Hematopoietic multipotent progenitor cell treated with erythropoietin and hydrocortisone succinate and interleukin-3 and kit ligand, for 15 days (in vitro differentiated cells): ENCODE results near the gene CEP250.
"Not testable (repeated sequence)": the region's sequence is repeated elsewhere in the genome, so short reads cannot be mapped to it uniquely, and the experiment has no call there.

Experiments used
- DNase-seq: peaks from one replicate; pipeline ENCODE4 v3.0.0-alpha.2; 2015; ENCODE audit warnings: low spot score

Gene CEP250

GRCh38 chr20:35492352-35492751, 37.0 kb downstream of the CEP250 start:
- DNase-seq, result no peak

GRCh38 chr20:35496481-35496880, 41.1 kb downstream of the CEP250 start:
- no peak for DNase-seq

- DNase-seq, result no peak
Measured at GRCh38 chr20:35497320-35497719, 41.9 kb downstream of the CEP250 start.

- DNase-seq, result no peak
Measured at GRCh38 chr20:35497780-35498189, 42.4 kb downstream of the CEP250 start.

GRCh38 chr20:35499271-35499670, 43.9 kb downstream of the CEP250 start:
- no peak for DNase-seq

GRCh38 chr20:35502352-35502751, 47.0 kb downstream of the CEP250 start:
- no peak for DNase-seq

- no peak for DNase-seq
Measured at GRCh38 chr20:35503281-35503680, 47.9 kb downstream of the CEP250 start.

- no peak for DNase-seq
Measured at GRCh38 chr20:35503841-35504561, 48.6 kb downstream of the CEP250 start.

GRCh38 chr20:35504751-35505150, 49.4 kb downstream of the CEP250 start:
- DNase-seq, result no peak

GRCh38 chr20:35506179-35506578, 50.8 kb downstream of the CEP250 start:
- no peak for DNase-seq

GRCh38 chr20:35506872-35507638, 51.7 kb downstream of the CEP250 start:
- no peak for DNase-seq

GRCh38 chr20:35508493-35509218, 53.3 kb downstream of the CEP250 start:
- DNase-seq, result no peak

GRCh38 chr20:35510951-35511735, 55.7 kb downstream of the CEP250 start:
- no peak for DNase-seq

- DNase-seq, result peak; percentile 65
Measured at GRCh38 chr20:35511814-35512420, 56.5 kb downstream of the CEP250 start.

- peak; percentile 86 for DNase-seq
Measured at GRCh38 chr20:35514371-35514932, 59.1 kb downstream of the CEP250 start.

GRCh38 chr20:35515341-35515740, 59.9 kb downstream of the CEP250 start:
- no peak for DNase-seq

GRCh38 chr20:35515949-35516645, 60.7 kb downstream of the CEP250 start:
- DNase-seq, result peak; percentile 38

GRCh38 chr20:35517125-35517524, 61.7 kb downstream of the CEP250 start:
- DNase-seq, result peak; percentile 74

- not testable (repeated sequence) for DNase-seq
Measured at GRCh38 chr20:35517767-35518166, 62.4 kb downstream of the CEP250 start.

- DNase-seq, result no peak
Measured at GRCh38 chr20:35518955-35519354, 63.6 kb downstream of the CEP250 start.
